PC-9 (cell line): ENCODE results near the gene SAMSN1.

Experiments used
- CTCF ChIP-seq: fragments of 200-600 bp; sonication (generic); conservative IDR thresholded peaks from 2 replicates; pipeline ENCODE4 v1.6.1; 2017; ENCODE audit warnings: mixed run types, antibody characterized with exemption, mild to moderate bottlenecking, moderate library complexity
- EZH2 ChIP-seq: fragments of 200-600 bp; sonication (generic); IDR thresholded peaks from 2 replicates; pipeline ENCODE4 v1.8.0; 2017; ENCODE audit warnings: antibody characterized with exemption, low read depth

GRCh38 chr21:14500873-14501272, 45.2 kb downstream of the SAMSN1 start:
- TF ChIP-seq CTCF (no peak), EZH2 (no peak)
